Left hindlimb (tissue), 1 donor: ENCODE results near the gene CTNNA1.

Experiments
- DNase-seq: peaks from one replicate; pipeline ENCODE4 v3.0.0-alpha.2; 2018

Gene CTNNA1

GRCh38 chr5:138972230-138972629 lies 219.0 kb downstream of the CTNNA1 start:
- DNase-seq = no peak

- no peak for DNase-seq
Observed at GRCh38 chr5:138972836-138973235, 219.6 kb downstream of the CTNNA1 start.

- DNase-seq = peak; percentile 47
Observed at GRCh38 chr5:138974227-138975063, 221.2 kb downstream of the CTNNA1 start.

- peak; percentile 62 for DNase-seq
Observed at GRCh38 chr5:138975098-138975847, 222.0 kb downstream of the CTNNA1 start.

GRCh38 chr5:138978080-138978479 lies 224.9 kb downstream of the CTNNA1 start:
- no peak for DNase-seq

GRCh38 chr5:138978581-138978980 lies 225.4 kb downstream of the CTNNA1 start:
- no peak for DNase-seq

GRCh38 chr5:138979684-138980280 lies 226.6 kb downstream of the CTNNA1 start:
- no peak for DNase-seq

- no peak for DNase-seq
Observed at GRCh38 chr5:138980441-138980840, 227.2 kb downstream of the CTNNA1 start.

GRCh38 chr5:138981131-138981530 lies 227.9 kb downstream of the CTNNA1 start:
- DNase-seq = no peak

GRCh38 chr5:138981586-138981985 lies 228.4 kb downstream of the CTNNA1 start:
- no peak for DNase-seq

GRCh38 chr5:138983984-138984383 lies 230.8 kb downstream of the CTNNA1 start:
- no peak for DNase-seq
